Gastrocnemius medialis (tissue), 4 donors: ENCODE results near the gene KRT1. TPM values are rescaled to one million over a fixed set of nuclear protein-coding genes. Genes with fewer than 3 reads are reported as not detected.
A peak's percentile ranks its signal among the peaks of the same experiment; 100 is the strongest.

Experiments
- ATAC-seq, 2 donors: fragments of 150-250 bp; one replicate each; pipeline ENCODE4 v1.9.1; 2016
- DNase-seq, 2 donors: peaks; one replicate each; pipeline ENCODE4 v3.0.0-alpha.2; 2019
- H3K27ac ChIP-seq, 4 donors: fragments of 200-600 bp; sonication (generic); 1 replicate in 1 of 4; 2 replicates in 3 of 4; pipeline ENCODE4 v1.5.1; 2016 to 2018; ENCODE audit warnings: mild to moderate bottlenecking in 2 of 4, moderate library complexity in 1 of 4
- H3K27me3 ChIP-seq, 3 donors: fragments of 200-600 bp; sonication (generic) in 2 of 3; 1 replicate in 1 of 3; 2 replicates in 2 of 3; pipeline versions ENCODE4 v1.5.1 to v1.6.0; 2016 to 2019; ENCODE audit warnings: mild to moderate bottlenecking in 1 of 3, moderate library complexity in 1 of 3
- H3K36me3 ChIP-seq, 2 donors: fragments of 200-600 bp; sonication (generic) in 1 of 2; one replicate each; pipeline ENCODE4 v1.5.1; 2017 to 2018
- H3K4me1 ChIP-seq, 2 donors: fragments of 200-600 bp; sonication (generic) in 1 of 2; one replicate each; pipeline ENCODE4 v1.5.1; 2016 to 2017; ENCODE audit warnings: mild to moderate bottlenecking in 2 of 2
- H3K4me3 ChIP-seq, 4 donors: fragments of 200-600 bp; sonication (generic) in 3 of 4; 1 replicate in 1 of 4; 2 replicates in 3 of 4; pipeline ENCODE4 v1.5.1; 2016 to 2019; ENCODE audit warnings: mild to moderate bottlenecking in 2 of 4
- H3K9me3 ChIP-seq, 3 donors: fragments of 200-600 bp; sonication (generic) in 2 of 3; 1 replicate in 1 of 3; 2 replicates in 2 of 3; pipeline ENCODE4 v1.5.1; 2016 to 2019
- POLR2A ChIP-seq, 2 donors: fragments of 450-650 bp; IDR thresholded peaks; one replicate each; pipeline ENCODE4 v1.6.1; 2017; ENCODE audit warnings: antibody characterized with exemption in 2 of 2, mild to moderate bottlenecking in 2 of 2, moderate library complexity in 2 of 2
- in situ Hi-C, 4 donors: fragments of 200-750 bp; cut with MboI; loops; one replicate each; pipeline versions ENCODE4 v1.15.0 to v1.8.0; 2017; ENCODE audit warnings: low sequenced_read_pairs in 4 of 4
- intact Hi-C: fragments of 100-400 bp; cut with DNase I; formaldehyde crosslinking; loops from one replicate; pipeline ENCODE4 v1.15.1; 2023; ENCODE audit warnings: low total_unique reads
- total RNA-seq, 4 donors: library from RNA; depleted of rRNA; stranded (reverse); fragments of >200 nt; gene quantifications; one replicate each; pipeline versions ENCODE4 v1.1.0 to v1.2.3, GENCODE V29; 2016
- TF ChIP-seq, protein P1 (sequence below), 5 experiments: fragments of 450-650 bp in 3 of 5; fragments of 200-600 bp in 2 of 5; sonication (generic) in 2 of 5; IDR thresholded peaks in 4 of 5; conservative IDR thresholded peaks in 1 of 5; 1 replicate in 4 of 5; 2 replicates in 1 of 5; pipeline ENCODE4 v1.5.1; 2016 to 2019; ENCODE audit warnings: antibody characterized with exemption in 5 of 5, mild to moderate bottlenecking in 3 of 5, moderate library complexity in 3 of 5

Gene KRT1
- total RNA-seq, 4 donors from 2014 or later, result not detected

- DNase-seq (no peak), ATAC-seq (no peak)
- no peaks in the 10 kb centered on the region for H3K36me3 ChIP-seq
- H3K4me3 ChIP-seq, result no peak overlapping the region
- no peak for TF ChIP-seq POLR2A (IDR thresholded peaks at IDR 0.05)
- TF ChIP-seq, protein P1, sequence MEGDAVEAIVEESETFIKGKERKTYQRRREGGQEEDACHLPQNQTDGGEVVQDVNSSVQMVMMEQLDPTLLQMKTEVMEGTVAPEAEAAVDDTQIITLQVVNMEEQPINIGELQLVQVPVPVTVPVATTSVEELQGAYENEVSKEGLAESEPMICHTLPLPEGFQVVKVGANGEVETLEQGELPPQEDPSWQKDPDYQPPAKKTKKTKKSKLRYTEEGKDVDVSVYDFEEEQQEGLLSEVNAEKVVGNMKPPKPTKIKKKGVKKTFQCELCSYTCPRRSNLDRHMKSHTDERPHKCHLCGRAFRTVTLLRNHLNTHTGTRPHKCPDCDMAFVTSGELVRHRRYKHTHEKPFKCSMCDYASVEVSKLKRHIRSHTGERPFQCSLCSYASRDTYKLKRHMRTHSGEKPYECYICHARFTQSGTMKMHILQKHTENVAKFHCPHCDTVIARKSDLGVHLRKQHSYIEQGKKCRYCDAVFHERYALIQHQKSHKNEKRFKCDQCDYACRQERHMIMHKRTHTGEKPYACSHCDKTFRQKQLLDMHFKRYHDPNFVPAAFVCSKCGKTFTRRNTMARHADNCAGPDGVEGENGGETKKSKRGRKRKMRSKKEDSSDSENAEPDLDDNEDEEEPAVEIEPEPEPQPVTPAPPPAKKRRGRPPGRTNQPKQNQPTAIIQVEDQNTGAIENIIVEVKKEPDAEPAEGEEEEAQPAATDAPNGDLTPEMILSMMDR (IDR thresholded peaks at IDR 0.05 in 4 of 5, conservative IDR thresholded peaks at IDR 0.05 in 1 of 5), result no peak
- intact Hi-C loops, result no loop called here
- no peak overlapping the region for H3K27ac ChIP-seq
- in situ Hi-C loops, result no loop called here
- no peaks in the 10 kb centered on the region for H3K9me3 ChIP-seq
- H3K4me1 ChIP-seq, result no peaks in the 10 kb centered on the region
- H3K27me3 ChIP-seq, result peaks cover 7 to 9% (median 9%) of the 10 kb centered on the region in 3 donors
Observed at GRCh38 chr12:52697058-52697582, 16.9 kb upstream of the KRT1 start.

DNA sequence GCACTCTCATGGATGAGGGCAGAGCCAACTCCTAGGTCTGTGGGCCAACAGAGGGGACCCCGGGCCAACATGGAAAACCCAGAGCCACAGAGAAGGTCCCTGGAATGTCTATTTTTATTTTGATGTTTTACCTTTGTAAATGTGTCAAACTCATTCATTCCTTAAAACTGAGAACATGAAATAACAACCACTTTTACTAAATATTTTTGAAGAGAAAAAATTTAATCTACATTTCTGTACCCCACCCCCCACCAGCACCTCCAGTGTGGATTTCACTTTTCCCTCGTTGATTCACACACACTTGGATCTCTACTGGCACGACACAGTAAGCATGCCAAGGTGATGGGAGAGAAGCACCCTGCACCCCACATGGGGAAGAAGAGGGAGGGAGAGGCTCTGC lies 16.4 kb upstream of the KRT1 start:
- H3K4me1 ChIP-seq, result no peaks in the 10 kb centered on the region
- in situ Hi-C loops, result no loop called here
- TF ChIP-seq POLR2A (IDR thresholded peaks at IDR 0.05), result no peak
- TF ChIP-seq, protein P1 (IDR thresholded peaks at IDR 0.05 in 4 of 5, conservative IDR thresholded peaks at IDR 0.05 in 1 of 5), result no peak
- peaks cover 12 to 14% (median 13%) of the 10 kb centered on the region in 3 donors for H3K27me3 ChIP-seq
- ATAC-seq (no peak), DNase-seq (no peak)
- H3K36me3 ChIP-seq, result no peaks in the 10 kb centered on the region
- no peak overlapping the region for H3K4me3 ChIP-seq
- no peaks in the 10 kb centered on the region for H3K9me3 ChIP-seq
- intact Hi-C loops, result no loop called here
- no peak overlapping the region for H3K27ac ChIP-seq

GRCh38 chr12:52695039-52695438 lies 14.8 kb upstream of the KRT1 start:
- no peak overlapping the region for H3K27ac ChIP-seq
- in situ Hi-C loops (no loop called here), intact Hi-C loops (no loop called here)
- H3K9me3 ChIP-seq, result no peaks in the 10 kb centered on the region
- H3K4me1 ChIP-seq, result peaks cover 0 to 7% of the 10 kb centered on the region in 2 donors
- no peak overlapping the region for H3K4me3 ChIP-seq
- H3K36me3 ChIP-seq, result no peaks in the 10 kb centered on the region
- no peak for DNase-seq
- TF ChIP-seq POLR2A (IDR thresholded peaks at IDR 0.05), result no peak
- TF ChIP-seq, protein P1 (IDR thresholded peaks at IDR 0.05 in 4 of 5, conservative IDR thresholded peaks at IDR 0.05 in 1 of 5), result no peak
- ATAC-seq, result no peak
- peaks cover 23 to 30% (median 26%) of the 10 kb centered on the region in 3 donors for H3K27me3 ChIP-seq

DNA sequence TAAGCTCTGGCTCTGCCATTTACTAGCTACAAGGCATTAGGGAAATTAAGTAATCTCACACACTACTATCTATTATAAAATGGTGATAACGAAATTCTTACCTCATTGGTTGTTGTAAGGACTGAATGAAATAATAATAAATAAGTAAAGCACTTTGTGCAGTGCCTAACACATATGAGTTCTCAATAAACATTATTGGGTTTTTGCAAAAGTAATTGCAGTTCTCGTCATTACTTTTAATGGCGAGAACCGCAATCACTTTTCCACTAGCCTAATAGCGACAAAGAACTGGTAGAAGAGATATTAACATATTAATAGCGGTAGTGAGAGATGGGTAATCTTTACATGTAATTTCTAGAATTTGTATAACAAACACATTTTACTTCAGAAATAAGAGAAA lies 13.9 kb upstream of the KRT1 start:
- DNase-seq (no peak), ATAC-seq (no peak)
- Histone ChIP-seq H3K27me3 (peaks cover 29 to 36% (median 30%) of the 10 kb centered on the region in 3 donors), H3K36me3 (no peaks in the 10 kb centered on the region), H3K9me3 (no peaks in the 10 kb centered on the region), H3K4me1 (peaks cover 0 to 7% of the 10 kb centered on the region in 2 donors), H3K4me3 (no peak overlapping the region), H3K27ac (no peak overlapping the region)
- no peak for TF ChIP-seq POLR2A (IDR thresholded peaks at IDR 0.05)
- TF ChIP-seq, protein P1 (IDR thresholded peaks at IDR 0.05 in 4 of 5, conservative IDR thresholded peaks at IDR 0.05 in 1 of 5), result no peak
- intact Hi-C loops, result no loop called here
- in situ Hi-C loops, result no loop called here

DNA sequence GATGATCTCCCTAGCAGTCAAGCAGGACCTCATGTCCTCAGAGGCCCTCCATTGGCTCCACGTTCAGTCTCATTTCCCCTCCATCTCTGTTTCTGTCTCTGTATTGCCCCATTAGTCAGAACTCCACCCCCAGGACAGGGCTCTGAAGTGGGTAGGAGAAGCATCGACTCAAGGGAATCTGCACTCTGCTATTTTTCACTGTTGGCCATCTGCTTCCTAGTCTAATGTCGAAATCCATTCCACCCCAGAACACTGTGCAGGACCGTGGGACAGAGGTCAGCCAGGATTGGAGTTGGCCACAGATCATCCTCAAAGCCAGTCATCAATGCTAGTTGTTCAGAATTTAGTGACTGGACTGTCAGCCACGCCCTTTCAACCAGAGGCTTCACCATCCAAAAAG lies 13.1 kb upstream of the KRT1 start:
- TF ChIP-seq, protein P1 (IDR thresholded peaks at IDR 0.05 in 4 of 5, conservative IDR thresholded peaks at IDR 0.05 in 1 of 5), result no peak
- no peak for TF ChIP-seq POLR2A (IDR thresholded peaks at IDR 0.05)
- in situ Hi-C loops, result no loop called here
- H3K27ac ChIP-seq, result no peak overlapping the region
- intact Hi-C loops, result no loop called here
- H3K9me3 ChIP-seq, result no peaks in the 10 kb centered on the region
- no peak overlapping the region for H3K4me3 ChIP-seq
- DNase-seq (peak in 1 of 2 donors; percentile 44), ATAC-seq (peak; percentile 52 to 55)
- H3K36me3 ChIP-seq, result no peaks in the 10 kb centered on the region
- H3K27me3 ChIP-seq, result peaks cover 29 to 37% (median 30%) of the 10 kb centered on the region in 3 donors
- H3K4me1 ChIP-seq, result peaks cover 0 to 7% of the 10 kb centered on the region in 2 donors
